Body of pancreas (tissue), 4 donors: ENCODE data around the gene C1orf167. TPM values are rescaled to one million over a fixed set of nuclear protein-coding genes. Genes with fewer than 3 reads are reported as not detected.

Source experiments
- ATAC-seq: fragments of 150-250 bp; one replicate; pipeline ENCODE4 v1.9.1; 2016
- DNase-seq, 4 donors: peaks; one replicate each; pipeline ENCODE4 v3.0.0-alpha.2; 2019
- H3K27ac ChIP-seq, 4 donors: fragments of 200-600 bp; sonication (generic); 1 replicate in 3 of 4; 2 replicates in 1 of 4; pipeline versions ENCODE4 v1.5.1 to v1.6.1; 2016 to 2019; ENCODE audit warnings: mild to moderate bottlenecking in 1 of 4, mixed read lengths in 1 of 4, moderate library complexity in 1 of 4
- H3K27me3 ChIP-seq, 2 donors: fragments of 200-600 bp; sonication (generic); one replicate each; pipeline ENCODE4 v1.6.0; 2016; ENCODE audit warnings: mild to moderate bottlenecking in 1 of 2
- H3K36me3 ChIP-seq, 2 donors: fragments of 200-600 bp; sonication (generic); replicated peaks in 1 of 2; 2 replicates each; pipeline ENCODE4 v1.5.1; 2016; ENCODE audit warnings: low read depth in 2 of 2; ENCODE audit not compliant: insufficient read depth in 1 of 2
- H3K4me1 ChIP-seq: fragments of 200-600 bp; sonication (generic); one replicate; pipeline ENCODE4 v1.6.0; 2016
- H3K4me3 ChIP-seq, 2 donors: fragments of 200-600 bp; sonication (generic); 1 replicate in 1 of 2; 2 replicates in 1 of 2; pipeline ENCODE4 v1.5.1; 2016 to 2019
- H3K9me3 ChIP-seq, 3 donors: fragments of 200-600 bp; sonication (generic); 1 replicate in 2 of 3; 2 replicates in 1 of 3; pipeline ENCODE4 v1.5.1; 2016
- POLR2A ChIP-seq, 3 donors: fragments of 450-650 bp; IDR thresholded peaks; one replicate each; pipeline ENCODE4 v1.6.1; 2016; ENCODE audit warnings: antibody characterized with exemption in 3 of 3, mild to moderate bottlenecking in 2 of 3
- WGBS, 2 donors: methylation state at CpG; one replicate each; pipeline ENCODE4 v1.1.5; 2017; 5-methylcytosine and 5-hydroxymethylcytosine counted together
- intact Hi-C: fragments of 100-400 bp; cut with DNase I; formaldehyde crosslinking; loops from one replicate; pipeline ENCODE4 v1.15.1; 2023
- total RNA-seq, 2 donors: library from RNA; depleted of rRNA; stranded (reverse); fragments of >200 nt; gene quantifications; one replicate each; pipeline ENCODE4 v1.1.0, GENCODE V29; 2016
- TF ChIP-seq, protein P1 (sequence below), 7 experiments: fragments of 450-650 bp in 4 of 7; fragments of 200-600 bp in 3 of 7; sonication (generic) in 3 of 7; IDR thresholded peaks; one replicate each; pipeline ENCODE4 v1.5.1; 2016 to 2019; ENCODE audit warnings: antibody characterized with exemption in 7 of 7

Gene C1orf167, protein sequence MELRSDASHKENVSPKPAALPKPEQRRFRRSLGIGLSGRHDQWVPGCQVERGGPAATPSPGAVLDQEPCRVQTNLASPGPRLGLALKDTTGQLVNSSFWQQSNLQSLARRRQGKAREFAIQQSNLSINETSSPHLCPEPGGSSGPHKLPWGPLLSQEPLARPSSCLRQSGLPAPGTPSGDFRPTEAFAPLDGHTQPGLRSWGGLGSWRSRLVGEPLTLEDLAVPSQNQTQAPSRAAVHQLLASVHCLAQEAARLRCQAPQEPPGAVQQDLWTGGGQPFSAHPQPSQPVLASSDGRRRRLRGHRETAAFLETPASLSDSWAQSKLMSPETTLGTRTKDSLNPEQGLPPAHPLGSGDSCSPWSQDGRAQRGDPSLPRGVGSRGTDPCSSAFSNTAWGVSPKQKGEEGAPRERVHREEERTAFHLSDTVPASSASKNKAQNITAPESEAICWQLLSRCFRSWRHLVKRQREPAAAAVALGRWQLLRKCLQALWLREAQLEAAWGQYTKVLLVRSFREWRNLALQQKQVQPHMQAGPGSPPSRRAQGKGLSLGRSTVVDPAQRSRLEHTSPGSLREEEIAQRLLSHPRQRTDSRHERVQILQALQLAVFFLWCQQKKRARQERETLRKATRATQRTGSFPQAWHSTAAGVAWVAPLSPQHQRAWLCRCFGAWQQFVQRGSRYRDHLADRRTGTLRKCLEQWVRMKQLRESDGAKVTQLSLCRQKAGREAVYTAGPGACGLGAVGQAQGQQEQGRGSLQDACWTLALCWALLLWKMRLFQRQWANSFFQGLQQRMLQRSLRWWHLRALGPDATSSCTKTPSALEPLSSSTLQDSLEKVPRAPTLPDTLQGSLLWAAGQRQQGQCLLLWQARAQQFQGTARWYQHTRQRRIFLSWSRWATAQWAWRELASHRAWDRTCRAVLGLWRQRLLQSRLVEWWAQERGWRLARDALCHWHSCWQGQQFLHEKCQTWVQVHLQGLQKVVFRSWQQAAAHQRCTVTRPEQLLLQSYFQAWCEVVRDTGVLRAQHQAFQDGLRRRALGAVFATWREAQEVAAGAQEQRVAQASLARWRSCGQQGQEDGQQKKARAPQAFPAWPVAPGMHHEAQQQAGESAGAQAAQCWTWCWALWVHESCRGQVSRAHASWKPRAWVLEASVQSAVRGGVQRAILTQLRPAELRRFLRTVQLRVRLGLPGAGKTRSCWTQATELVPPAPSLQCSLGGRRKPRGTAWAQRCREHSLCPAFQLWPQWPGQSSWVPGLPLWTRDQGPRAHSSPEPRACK (N-terminal part only)
- not detected for total RNA-seq

DNA sequence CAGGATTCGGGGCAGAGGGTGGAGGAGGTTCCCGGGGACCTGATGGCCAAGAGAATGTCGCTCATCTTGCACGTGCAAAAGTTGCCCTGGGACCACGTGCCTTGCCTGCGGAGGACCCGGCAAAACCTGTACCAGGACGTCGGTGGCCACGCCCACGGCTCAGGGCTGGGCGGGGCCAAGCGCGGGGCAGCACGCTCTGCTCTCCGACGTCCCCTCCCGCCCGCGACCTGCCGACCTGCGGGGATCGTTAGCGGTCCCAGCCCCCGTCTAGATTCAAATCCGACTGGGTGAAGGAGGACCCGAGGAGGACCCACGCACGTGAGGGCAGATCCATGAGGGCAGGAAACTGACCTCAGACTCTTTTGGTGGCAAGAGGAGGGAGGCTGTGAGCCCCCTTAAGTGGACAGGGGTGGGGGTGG lies at the start of gene C1orf167:
TSS of gene C1orf167 (plus strand) at position 206 of the 419 bp plus-strand sequence. CDS start 2,208 bp downstream, outside the sequence.
- Histone ChIP-seq H3K27me3 (peaks cover 0 to 8% of the 10 kb centered on the region in 2 donors), H3K36me3 (no peaks in the 10 kb centered on the region), H3K9me3 (no peaks in the 10 kb centered on the region), H3K4me3 (no peak within 1 kb of the TSS), H3K27ac (no peak within 1 kb of the TSS), H3K4me1 (peaks cover 7% of the 10 kb centered on the region)
- DNase-seq (peak in 1 of 4 donors; percentile 44), ATAC-seq (peak; percentile 27)
- intact Hi-C loops: no loop called here
- no peak for TF ChIP-seq POLR2A (IDR thresholded peaks at IDR 0.05)
- TF ChIP-seq, protein P1, sequence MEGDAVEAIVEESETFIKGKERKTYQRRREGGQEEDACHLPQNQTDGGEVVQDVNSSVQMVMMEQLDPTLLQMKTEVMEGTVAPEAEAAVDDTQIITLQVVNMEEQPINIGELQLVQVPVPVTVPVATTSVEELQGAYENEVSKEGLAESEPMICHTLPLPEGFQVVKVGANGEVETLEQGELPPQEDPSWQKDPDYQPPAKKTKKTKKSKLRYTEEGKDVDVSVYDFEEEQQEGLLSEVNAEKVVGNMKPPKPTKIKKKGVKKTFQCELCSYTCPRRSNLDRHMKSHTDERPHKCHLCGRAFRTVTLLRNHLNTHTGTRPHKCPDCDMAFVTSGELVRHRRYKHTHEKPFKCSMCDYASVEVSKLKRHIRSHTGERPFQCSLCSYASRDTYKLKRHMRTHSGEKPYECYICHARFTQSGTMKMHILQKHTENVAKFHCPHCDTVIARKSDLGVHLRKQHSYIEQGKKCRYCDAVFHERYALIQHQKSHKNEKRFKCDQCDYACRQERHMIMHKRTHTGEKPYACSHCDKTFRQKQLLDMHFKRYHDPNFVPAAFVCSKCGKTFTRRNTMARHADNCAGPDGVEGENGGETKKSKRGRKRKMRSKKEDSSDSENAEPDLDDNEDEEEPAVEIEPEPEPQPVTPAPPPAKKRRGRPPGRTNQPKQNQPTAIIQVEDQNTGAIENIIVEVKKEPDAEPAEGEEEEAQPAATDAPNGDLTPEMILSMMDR (IDR thresholded peaks at IDR 0.05): no peak
- 5 to 11% methylated on average over 12 to 29 of the region's 29 CpGs for WGBS, 2 donors

DNA sequence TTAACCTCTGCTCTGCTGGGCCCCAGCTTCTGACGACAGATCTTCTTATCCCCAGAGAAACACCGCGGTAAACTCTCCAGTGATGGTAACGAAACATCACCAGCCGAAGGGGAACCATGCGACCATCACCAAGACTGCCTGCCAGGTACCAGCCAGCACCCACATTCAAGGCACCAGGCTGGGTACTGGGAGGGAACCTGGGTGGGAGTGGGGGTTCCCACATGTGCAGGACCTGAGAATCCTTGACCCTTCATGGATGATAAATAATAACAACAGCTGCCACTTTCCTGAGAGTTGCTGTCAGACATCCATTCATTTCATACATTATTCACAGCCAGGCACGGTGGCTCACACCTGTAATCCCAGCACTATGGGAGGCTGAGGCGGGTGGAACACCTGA lies 49.7 kb upstream of the C1orf167 start:
- ATAC-seq (no peak), DNase-seq (no peak)
- intact Hi-C loops: no loop called here
- Histone ChIP-seq H3K27me3 (no peaks in the 10 kb centered on the region), H3K36me3 (no peaks in the 10 kb centered on the region), H3K4me3 (no peak overlapping the region), H3K4me1 (peaks cover 10% of the 10 kb centered on the region), H3K27ac (no peak overlapping the region), H3K9me3 (no peaks in the 10 kb centered on the region)
- TF ChIP-seq, protein P1 (IDR thresholded peaks at IDR 0.05): no peak
- TF ChIP-seq POLR2A (IDR thresholded peaks at IDR 0.05): no peak
- 77 to 78% methylated on average over 8 of the region's 8 CpGs for WGBS, 2 donors

DNA sequence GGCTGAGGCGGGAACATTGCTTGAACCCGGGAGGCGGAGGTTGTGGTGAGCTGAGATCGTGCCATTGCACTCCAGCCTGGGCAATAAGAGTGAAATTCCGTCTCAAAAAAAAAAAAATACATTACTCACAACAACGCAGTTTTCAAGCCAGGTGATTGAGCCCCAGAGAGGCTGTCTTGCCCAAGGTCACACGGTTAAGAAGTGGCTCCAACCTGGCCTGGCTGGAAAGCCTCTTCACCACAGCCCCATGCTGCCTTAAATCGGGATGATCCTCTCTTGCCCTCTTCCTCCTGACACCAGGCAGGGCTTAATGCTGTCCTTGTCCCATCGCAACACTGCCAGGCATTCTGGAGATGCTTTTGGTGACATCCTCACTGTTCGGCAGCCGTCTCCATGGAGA lies 48.9 kb upstream of the C1orf167 start:
- intact Hi-C loops: no loop called here
- H3K4me3 ChIP-seq: no peak overlapping the region
- 67 to 69% methylated on average over 9 to 11 of the region's 11 CpGs for WGBS, 2 donors
- H3K36me3 ChIP-seq: no peaks in the 10 kb centered on the region
- H3K27ac ChIP-seq: no peak overlapping the region
- no peaks in the 10 kb centered on the region for H3K9me3 ChIP-seq
- H3K4me1 ChIP-seq: peaks cover 2% of the 10 kb centered on the region
- ATAC-seq: no peak
- TF ChIP-seq POLR2A (IDR thresholded peaks at IDR 0.05): no peak
- no peak for DNase-seq
- H3K27me3 ChIP-seq: no peaks in the 10 kb centered on the region

DNA sequence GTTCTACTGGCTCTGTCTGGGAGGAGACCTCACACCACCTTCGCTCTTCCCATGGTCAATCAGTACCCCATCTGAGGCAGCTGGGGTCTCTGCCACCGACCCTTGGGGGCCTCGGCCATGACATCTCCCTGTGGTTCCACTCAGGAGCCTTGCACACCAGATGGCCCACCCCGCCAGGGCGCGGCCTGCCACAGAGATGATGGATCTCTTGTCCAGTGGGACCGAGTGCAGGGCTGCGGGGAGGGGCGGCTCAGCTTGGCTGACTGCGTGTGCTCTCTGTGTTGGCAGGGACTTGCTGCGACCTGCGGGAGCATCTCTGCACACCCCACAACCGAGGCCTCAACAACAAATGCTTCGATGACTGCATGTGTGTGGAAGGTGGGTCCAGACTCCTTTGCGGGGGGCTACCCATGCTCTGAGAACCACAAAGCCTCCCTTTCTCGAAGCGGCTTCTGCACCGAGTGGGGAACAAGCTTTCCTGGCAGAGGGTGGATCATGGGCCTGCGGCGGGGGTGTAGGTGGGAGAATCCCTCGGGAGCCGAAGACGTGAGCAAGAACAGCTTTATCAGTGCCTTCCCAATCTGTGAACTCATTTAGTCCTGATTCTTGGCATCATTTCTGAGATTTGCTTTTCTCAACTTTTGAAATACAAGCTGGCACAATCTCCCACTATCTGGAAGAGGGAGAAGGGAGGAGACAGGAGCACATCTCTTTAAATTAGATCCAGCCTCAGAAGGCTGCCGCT lies 47.0 kb upstream of the C1orf167 start:
- no peak for DNase-seq
- no peak for ATAC-seq
- intact Hi-C loops: loop anchor here (5.0 kb wide), 1 partner anchor 68 kb away; no protein-coding TSS in a partner anchor
- no peaks in the 10 kb centered on the region for H3K36me3 ChIP-seq
- TF ChIP-seq POLR2A (IDR thresholded peaks at IDR 0.05): no peak
- TF ChIP-seq, protein P1 (IDR thresholded peaks at IDR 0.05): no peak
- no peaks in the 10 kb centered on the region for H3K27me3 ChIP-seq
- WGBS, 2 donors: 76 to 78% methylated on average over 10 to 24 of the region's 24 CpGs
- H3K4me1 ChIP-seq: peaks cover 10% of the 10 kb centered on the region
- no peak overlapping the region for H3K27ac ChIP-seq
- H3K4me3 ChIP-seq: no peak overlapping the region
- H3K9me3 ChIP-seq: no peaks in the 10 kb centered on the region
